ENCODE results near the gene MGAT2.

- peak; percentile 99 for TF ChIP-seq CTCF (IDR thresholded peaks at IDR 0.05)
- no peak for TF ChIP-seq RFX5 (IDR thresholded peaks at IDR 0.05; ENCODE audit: low read length)
- no peak for TF ChIP-seq USF2 (IDR thresholded peaks at IDR 0.05; ENCODE audit: borderline replicate concordance, low read depth, low read length)
- no peak for TF ChIP-seq MAX (IDR thresholded peaks at IDR 0.05; ENCODE audit: low read depth)
- TF ChIP-seq GABPA (IDR thresholded peaks at IDR 0.05; ENCODE audit: low read depth) = no peak
- TF ChIP-seq RAD21 (IDR thresholded peaks at IDR 0.05; ENCODE audit: low read length) = peak; percentile 30; the same call in 1 of the 2 replicates
- no peak for TF ChIP-seq POLR2AphosphoS5 (IDR thresholded peaks at IDR 0.05; ENCODE audit: low read depth, low read length)
- TF ChIP-seq EP300 (IDR thresholded peaks at IDR 0.05; ENCODE audit: borderline replicate concordance in 1 of 2, low read depth in 1 of 2, low read length in 1 of 2) = no peak
- TF ChIP-seq ZBTB33 (IDR thresholded peaks at IDR 0.05; ENCODE audit: borderline replicate concordance, low read depth) = no peak
- no peak for TF ChIP-seq NFIC (IDR thresholded peaks at IDR 0.05; ENCODE audit: borderline replicate concordance)
Measured at GRCh38 chr14:49586673-49587460, 33.7 kb upstream of the MGAT2 start.

Data from SK-N-SH (cell line).